Activated CD4-positive, alpha-beta T cell treated with anti-CD3 and anti-CD28 coated beads for 36 hours (primary cell): ENCODE data around the gene AEBP1. TPM values are rescaled to one million over a fixed set of nuclear protein-coding genes. Genes with fewer than 3 reads are reported as not detected.

Source experiments
- ATAC-seq: fragments of 200-7000 bp; cut with Tn5 transposase; one replicate; pipeline ENCODE4 v1.10.0; 2021; ENCODE audit warnings: mild to moderate bottlenecking, moderate library complexity
- CTCF ChIA-PET: fragments of 350-600 bp; sonication (Branson Sonifier 250); formaldehyde crosslinking; loops from one replicate; lab custom pipeline; 2021; ENCODE audit warnings: antibody characterized with exemption; lab: Charles Lee
- POLR2A ChIA-PET: fragments of 350-600 bp; sonication (Branson Sonifier 250); formaldehyde crosslinking; loops from one replicate; lab custom pipeline; 2021; ENCODE audit warnings: antibody characterized with exemption, inconsistent platforms; lab: Charles Lee
- DNase-seq: peaks from one replicate; pipeline ENCODE4 v3.0.0-alpha.2; 2020
- H3K27ac Mint-ChIP-seq: one replicate; pipeline ENCODE4 v1.8.0; 2021; ENCODE audit warnings: mixed read lengths
- H3K27me3 Mint-ChIP-seq: one replicate; pipeline ENCODE4 v1.8.0; 2021; ENCODE audit warnings: mixed read lengths
- H3K36me3 Mint-ChIP-seq: one replicate; pipeline ENCODE4 v1.8.0; 2021; ENCODE audit warnings: low read depth, mixed read lengths
- H3K4me1 Mint-ChIP-seq: one replicate; pipeline ENCODE4 v1.8.0; 2021; ENCODE audit warnings: mixed read lengths
- H3K4me3 Mint-ChIP-seq: one replicate; pipeline ENCODE4 v1.8.0; 2021; ENCODE audit warnings: mild to moderate bottlenecking, moderate library complexity, mixed read lengths
- H3K9me3 Mint-ChIP-seq: one replicate; pipeline ENCODE4 v1.8.0; 2021; ENCODE audit warnings: low read depth, mixed read lengths
- intact Hi-C, 2 experiments: fragments of 100-400 bp; cut with DNase I in 1 of 2; cut with micrococcal nuclease in 1 of 2; formaldehyde crosslinking; loops; one replicate each; pipeline versions ENCODE4 v1.14.2 to v1.15.1; 2022 to 2024; cut with DNase I, micrococcal nuclease
- total RNA-seq, 2 experiments: library from RNA; stranded (reverse); gene quantifications; one replicate each; pipeline ENCODE4 v1.2.3, GENCODE V29; 2021

Gene AEBP1
- 10 to 100 TPM; 18.2 to 18.3 TPM for total RNA-seq

- peaks cover 12% of the 10 kb centered on the region for H3K4me1 Mint-ChIP-seq
- H3K9me3 Mint-ChIP-seq, result no peaks in the 10 kb centered on the region
- CTCF ChIA-PET, result no interaction called here
- peak within 1 kb of the TSS; percentile 43 for H3K27ac Mint-ChIP-seq
- H3K4me3 Mint-ChIP-seq, result peak within 1 kb of the TSS; percentile 76
- ATAC-seq (peak; percentile 68), DNase-seq (peak; percentile 59)
- peaks cover 4% of the 10 kb centered on the region for H3K27me3 Mint-ChIP-seq
- POLR2A ChIA-PET, result no interaction called here
- intact Hi-C loops, result loop anchor here in 1 of 2 experiments (1.0 to 2.0 kb wide), 2 partner anchors 19 to 21 kb away; partner anchors contain the start of genes POLD2 and POLM
- peaks cover 3% of the 10 kb centered on the region for H3K36me3 Mint-ChIP-seq
Measured at GRCh38 chr7:44103923-44104859, at the start of gene AEBP1. Gene AEBP1 (plus strand): TSS chr7:44104345. CDS start chr7:44104666, 321 bp downstream.

- ChIA-PET POLR2A (no interaction called here), CTCF (no interaction called here)
- Mint-ChIP-seq H3K4me3 (no peak overlapping the region), H3K9me3 (no peaks in the 10 kb centered on the region), H3K27me3 (no peaks in the 10 kb centered on the region), H3K36me3 (peaks cover 58% of the 10 kb centered on the region), H3K4me1 (peaks cover 11% of the 10 kb centered on the region), H3K27ac (no peak overlapping the region)
- intact Hi-C loops, result no loop called here
- no peak for DNase-seq
- no peak for ATAC-seq
Measured at GRCh38 chr7:44056681-44057080, 47.5 kb upstream of the AEBP1 start.

GRCh38 chr7:44057181-44057848 lies 46.8 kb upstream of the AEBP1 start:
- H3K4me1 Mint-ChIP-seq, result peaks cover 7% of the 10 kb centered on the region
- peak overlapping the region; percentile 13 for H3K27ac Mint-ChIP-seq
- H3K4me3 Mint-ChIP-seq, result no peak overlapping the region
- intact Hi-C loops, result no loop called here
- no peaks in the 10 kb centered on the region for H3K27me3 Mint-ChIP-seq
- H3K9me3 Mint-ChIP-seq, result no peaks in the 10 kb centered on the region
- ChIA-PET POLR2A (no interaction called here), CTCF (interaction anchor here (0.6 kb wide), 1 partner anchor 155 kb away, joined by 3 read pairs; no protein-coding TSS in a partner anchor)
- peaks cover 55% of the 10 kb centered on the region for H3K36me3 Mint-ChIP-seq
- DNase-seq, result peak; percentile 2
- ATAC-seq, result no peak

GRCh38 chr7:44057849-44058758 lies 46.0 kb upstream of the AEBP1 start:
- peaks cover 7% of the 10 kb centered on the region for H3K4me1 Mint-ChIP-seq
- no peaks in the 10 kb centered on the region for H3K9me3 Mint-ChIP-seq
- no peaks in the 10 kb centered on the region for H3K27me3 Mint-ChIP-seq
- ATAC-seq, result no peak
- ChIA-PET POLR2A (interaction anchor here (0.6 kb wide), 1 partner anchor 11 kb away, joined by 3 read pairs; no protein-coding TSS in a partner anchor), CTCF (interaction anchor here (0.6 kb wide), 1 partner anchor 154 kb away, joined by 3 read pairs; no protein-coding TSS in a partner anchor)
- peak overlapping the region; percentile 72 for H3K27ac Mint-ChIP-seq
- DNase-seq, result peak; percentile 3
- H3K4me3 Mint-ChIP-seq, result no peak overlapping the region
- peaks cover 48% of the 10 kb centered on the region for H3K36me3 Mint-ChIP-seq
- intact Hi-C loops, result no loop called here

- H3K4me3 Mint-ChIP-seq, result no peak overlapping the region
- H3K9me3 Mint-ChIP-seq, result no peaks in the 10 kb centered on the region
- DNase-seq (no peak), ATAC-seq (no peak)
- peaks cover 47% of the 10 kb centered on the region for H3K36me3 Mint-ChIP-seq
- CTCF ChIA-PET, result no interaction called here
- POLR2A ChIA-PET, result no interaction called here
- peak overlapping the region; percentile 72 for H3K27ac Mint-ChIP-seq
- H3K4me1 Mint-ChIP-seq, result peaks cover 7% of the 10 kb centered on the region
- intact Hi-C loops, result no loop called here
- H3K27me3 Mint-ChIP-seq, result no peaks in the 10 kb centered on the region
Measured at GRCh38 chr7:44058759-44059218, 45.4 kb upstream of the AEBP1 start.

GRCh38 chr7:44059219-44060090 lies 44.7 kb upstream of the AEBP1 start:
- intact Hi-C loops, result no loop called here
- POLR2A ChIA-PET, result no interaction called here
- ATAC-seq (no peak), DNase-seq (peak; percentile 8)
- H3K4me3 Mint-ChIP-seq, result no peak overlapping the region
- peaks cover 7% of the 10 kb centered on the region for H3K4me1 Mint-ChIP-seq
- H3K36me3 Mint-ChIP-seq, result peaks cover 45% of the 10 kb centered on the region
- no peaks in the 10 kb centered on the region for H3K9me3 Mint-ChIP-seq
- no peak overlapping the region for H3K27ac Mint-ChIP-seq
- CTCF ChIA-PET, result interaction anchor here (0.6 kb wide), 1 partner anchor 1134 kb away, joined by 3 read pairs; no protein-coding TSS in a partner anchor
- H3K27me3 Mint-ChIP-seq, result no peaks in the 10 kb centered on the region

- ChIA-PET POLR2A (no interaction called here), CTCF (no interaction called here)
- peaks cover 10% of the 10 kb centered on the region for H3K4me1 Mint-ChIP-seq
- peak; percentile 1 for DNase-seq
- H3K9me3 Mint-ChIP-seq, result no peaks in the 10 kb centered on the region
- H3K4me3 Mint-ChIP-seq, result no peak overlapping the region
- ATAC-seq, result no peak
- H3K36me3 Mint-ChIP-seq, result peaks cover 40% of the 10 kb centered on the region
- intact Hi-C loops, result no loop called here
- no peaks in the 10 kb centered on the region for H3K27me3 Mint-ChIP-seq
- H3K27ac Mint-ChIP-seq, result no peak overlapping the region
Measured at GRCh38 chr7:44060091-44060947, 43.8 kb upstream of the AEBP1 start.

GRCh38 chr7:44060948-44061644 lies 43.0 kb upstream of the AEBP1 start:
- intact Hi-C loops, result no loop called here
- ChIA-PET POLR2A (no interaction called here), CTCF (no interaction called here)
- no peaks in the 10 kb centered on the region for H3K27me3 Mint-ChIP-seq
- DNase-seq, result peak; percentile 4
- no peaks in the 10 kb centered on the region for H3K9me3 Mint-ChIP-seq
- no peak overlapping the region for H3K27ac Mint-ChIP-seq
- H3K36me3 Mint-ChIP-seq, result peaks cover 33% of the 10 kb centered on the region
- peaks cover 16% of the 10 kb centered on the region for H3K4me1 Mint-ChIP-seq
- no peak for ATAC-seq
- no peak overlapping the region for H3K4me3 Mint-ChIP-seq

- POLR2A ChIA-PET, result no interaction called here
Measured at GRCh38 chr7:44061645-44062179, 42.4 kb upstream of the AEBP1 start.

More at GRCh38 chr7:44061645-44062179, 42.4 kb upstream of the AEBP1 start:
- CTCF ChIA-PET, result no interaction called here
- H3K27ac Mint-ChIP-seq, result no peak overlapping the region
- no peak overlapping the region for H3K4me3 Mint-ChIP-seq
- peaks cover 28% of the 10 kb centered on the region for H3K36me3 Mint-ChIP-seq
- intact Hi-C loops, result no loop called here
- peaks cover 18% of the 10 kb centered on the region for H3K4me1 Mint-ChIP-seq
- no peak for ATAC-seq
- no peaks in the 10 kb centered on the region for H3K9me3 Mint-ChIP-seq
- no peaks in the 10 kb centered on the region for H3K27me3 Mint-ChIP-seq
- peak; percentile 0 for DNase-seq
